Measurements from ENCODE around the gene PAK4.
"Not testable (repeated sequence)": the region's sequence is repeated elsewhere in the genome, so short reads cannot be mapped to it uniquely, and the experiment has no call there.

The PAK4 gene

DNA sequence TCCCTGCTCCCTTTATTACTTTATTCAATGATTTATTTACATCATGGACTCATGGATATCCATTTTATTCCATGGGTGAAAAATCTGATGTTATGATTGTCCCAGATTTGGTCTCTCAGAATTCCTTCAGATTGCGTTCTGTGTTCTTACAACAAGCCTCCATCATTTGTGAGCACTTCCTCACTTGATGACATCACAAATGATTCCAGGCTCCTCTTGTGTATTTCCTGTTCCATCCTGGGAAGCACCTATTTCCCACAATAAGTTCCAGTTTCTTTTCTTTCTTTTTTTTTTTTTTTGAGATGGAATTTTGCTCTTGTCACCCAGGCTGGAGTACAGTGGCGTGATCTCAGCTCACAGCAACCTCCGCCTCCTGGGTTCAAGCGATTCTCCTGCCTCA is 34.7 kb upstream of the PAK4 start:
- no peak overlapping the region for H3K4me3 ChIP-seq (IDR thresholded peaks at IDR 0.05; ENCODE audit: insufficient read depth, low read depth, low read length)
- no peak overlapping the region for H3K4me2 ChIP-seq
- no peaks in the 10 kb centered on the region for H4K20me1 ChIP-seq (ENCODE audit: insufficient read depth)
- H3K36me3 ChIP-seq (ENCODE audit: insufficient read depth), result no peaks in the 10 kb centered on the region
- TF ChIP-seq, protein P1, sequence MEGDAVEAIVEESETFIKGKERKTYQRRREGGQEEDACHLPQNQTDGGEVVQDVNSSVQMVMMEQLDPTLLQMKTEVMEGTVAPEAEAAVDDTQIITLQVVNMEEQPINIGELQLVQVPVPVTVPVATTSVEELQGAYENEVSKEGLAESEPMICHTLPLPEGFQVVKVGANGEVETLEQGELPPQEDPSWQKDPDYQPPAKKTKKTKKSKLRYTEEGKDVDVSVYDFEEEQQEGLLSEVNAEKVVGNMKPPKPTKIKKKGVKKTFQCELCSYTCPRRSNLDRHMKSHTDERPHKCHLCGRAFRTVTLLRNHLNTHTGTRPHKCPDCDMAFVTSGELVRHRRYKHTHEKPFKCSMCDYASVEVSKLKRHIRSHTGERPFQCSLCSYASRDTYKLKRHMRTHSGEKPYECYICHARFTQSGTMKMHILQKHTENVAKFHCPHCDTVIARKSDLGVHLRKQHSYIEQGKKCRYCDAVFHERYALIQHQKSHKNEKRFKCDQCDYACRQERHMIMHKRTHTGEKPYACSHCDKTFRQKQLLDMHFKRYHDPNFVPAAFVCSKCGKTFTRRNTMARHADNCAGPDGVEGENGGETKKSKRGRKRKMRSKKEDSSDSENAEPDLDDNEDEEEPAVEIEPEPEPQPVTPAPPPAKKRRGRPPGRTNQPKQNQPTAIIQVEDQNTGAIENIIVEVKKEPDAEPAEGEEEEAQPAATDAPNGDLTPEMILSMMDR (conservative IDR thresholded peaks at IDR 0.05; ENCODE audit: low read depth, low read length), result no peak
- H3K9ac ChIP-seq, result no peak overlapping the region
- no peak overlapping the region for H3K27ac ChIP-seq
- no peaks in the 10 kb centered on the region for H3K4me1 ChIP-seq (ENCODE audit: low read depth, poor library complexity, severe bottlenecking)
- H3K27me3 ChIP-seq (ENCODE audit: insufficient read depth, low read depth), result no peaks in the 10 kb centered on the region; the same call in 1 of the 2 replicates
- no peak overlapping the region for H2AFZ ChIP-seq (ENCODE audit: low read depth)
- H3K79me2 ChIP-seq (ENCODE audit: insufficient read depth, low read depth), result no peaks in the 10 kb centered on the region

DNA sequence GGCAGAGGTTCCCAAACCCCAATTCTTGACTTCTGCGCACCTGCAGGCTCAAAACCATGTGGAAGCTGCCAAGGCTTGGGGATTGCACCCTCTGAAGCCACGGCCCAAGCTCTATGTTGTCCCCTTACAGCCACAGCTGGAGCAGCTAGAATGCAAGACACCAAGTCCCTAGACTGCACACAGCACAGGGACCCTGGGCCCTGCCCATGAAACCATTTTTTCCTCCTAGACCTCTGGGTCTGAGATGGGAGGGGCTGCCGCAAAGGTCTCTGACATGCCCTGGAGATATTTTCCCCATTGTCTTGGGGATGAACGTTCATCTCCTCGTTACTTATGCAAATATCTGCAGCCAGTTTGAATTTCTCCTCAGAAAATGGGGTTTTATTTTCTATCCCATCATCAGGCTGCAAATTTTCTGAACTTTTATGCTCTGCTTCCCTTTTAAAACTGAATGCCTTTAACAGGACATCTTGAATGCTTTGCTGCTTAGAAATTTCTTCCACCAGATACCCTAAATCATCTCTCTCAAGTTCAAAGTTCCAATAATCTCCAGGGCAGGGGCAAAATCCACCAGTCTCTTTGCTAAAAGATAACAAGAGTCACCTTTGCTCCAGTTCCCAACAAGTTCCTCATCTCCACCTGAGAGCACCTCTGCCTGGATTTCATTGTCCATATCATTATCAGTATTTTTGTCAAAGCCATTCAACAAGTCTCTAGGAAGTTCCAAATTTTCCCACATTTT is 29.6 kb upstream of the PAK4 start:
- H3K36me3 ChIP-seq (ENCODE audit: insufficient read depth); H2AFZ ChIP-seq (ENCODE audit: low read depth); H3K4me3 ChIP-seq (IDR thresholded peaks at IDR 0.05; ENCODE audit: insufficient read depth, low read depth, low read length); H3K79me2 ChIP-seq (ENCODE audit: insufficient read depth, low read depth); H3K4me1 ChIP-seq (ENCODE audit: low read depth, poor library complexity, severe bottlenecking); H4K20me1 ChIP-seq (ENCODE audit: insufficient read depth); H3K27me3 ChIP-seq (ENCODE audit: insufficient read depth, low read depth); H3K4me2 ChIP-seq; H3K27ac ChIP-seq; H3K9ac ChIP-seq: not testable (repeated sequence)

DNA sequence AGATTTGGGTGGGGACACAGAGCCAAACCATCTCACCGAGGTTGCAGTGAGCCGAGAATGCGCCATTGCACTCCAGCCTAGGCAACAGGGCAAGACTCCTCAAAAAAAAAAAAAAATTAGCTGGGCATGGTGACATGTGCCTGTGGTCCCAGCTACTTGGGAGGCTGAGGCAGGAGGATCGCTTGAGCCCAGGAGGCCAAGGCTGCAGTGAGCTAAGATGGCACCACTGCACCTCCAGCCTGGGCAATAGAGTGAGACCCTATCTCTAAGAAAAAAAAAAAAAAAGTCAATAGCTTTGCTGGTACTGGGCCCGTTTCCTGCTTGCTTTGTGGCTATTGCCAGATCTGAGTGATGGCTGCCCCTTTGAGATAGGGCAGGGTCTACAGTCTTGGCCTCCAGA is 28.3 kb upstream of the PAK4 start:
- Histone ChIP-seq H3K4me3 (IDR thresholded peaks at IDR 0.05; ENCODE audit: insufficient read depth, low read depth, low read length) (no peak overlapping the region), H2AFZ (ENCODE audit: low read depth) (no peak overlapping the region), H3K9ac (no peak overlapping the region), H3K27ac (no peak overlapping the region), H4K20me1 (ENCODE audit: insufficient read depth) (no peaks in the 10 kb centered on the region), H3K79me2 (ENCODE audit: insufficient read depth, low read depth) (no peaks in the 10 kb centered on the region), H3K36me3 (ENCODE audit: insufficient read depth) (no peaks in the 10 kb centered on the region), H3K27me3 (ENCODE audit: insufficient read depth, low read depth) (no peaks in the 10 kb centered on the region), H3K4me2 (no peak overlapping the region), H3K4me1 (ENCODE audit: low read depth, poor library complexity, severe bottlenecking) (no peaks in the 10 kb centered on the region)
- TF ChIP-seq, protein P1 (conservative IDR thresholded peaks at IDR 0.05; ENCODE audit: low read depth, low read length), result no peak

DNA sequence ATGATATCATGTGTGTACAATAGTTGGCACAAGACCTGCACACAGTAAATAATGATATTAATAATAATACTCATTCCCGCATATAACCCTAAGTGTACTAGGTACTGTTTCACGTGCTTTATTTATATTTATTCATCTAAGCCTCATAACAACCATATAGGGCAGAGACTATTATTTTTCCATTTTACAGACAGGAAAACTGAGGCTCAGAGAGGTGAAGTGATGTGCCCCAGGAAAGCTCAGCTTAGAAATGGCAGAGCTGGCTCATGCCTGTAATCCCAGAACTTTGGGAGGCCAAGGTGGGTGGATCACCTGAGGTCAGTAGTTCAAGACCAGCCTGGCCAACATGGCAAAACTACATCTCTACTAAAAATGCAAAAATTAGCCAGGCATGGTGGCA is 27.9 kb upstream of the PAK4 start:
- Histone ChIP-seq H2AFZ (ENCODE audit: low read depth) (no peak overlapping the region), H3K9ac (no peak overlapping the region), H3K79me2 (ENCODE audit: insufficient read depth, low read depth) (no peaks in the 10 kb centered on the region), H3K4me1 (ENCODE audit: low read depth, poor library complexity, severe bottlenecking) (no peaks in the 10 kb centered on the region), H3K27me3 (ENCODE audit: insufficient read depth, low read depth) (no peaks in the 10 kb centered on the region), H3K4me3 (IDR thresholded peaks at IDR 0.05; ENCODE audit: insufficient read depth, low read depth, low read length) (no peak overlapping the region), H3K36me3 (ENCODE audit: insufficient read depth) (no peaks in the 10 kb centered on the region), H4K20me1 (ENCODE audit: insufficient read depth) (no peaks in the 10 kb centered on the region), H3K27ac (no peak overlapping the region), H3K4me2 (no peak overlapping the region)
- TF ChIP-seq, protein P1 (conservative IDR thresholded peaks at IDR 0.05; ENCODE audit: low read depth, low read length), result no peak

Data from KMS-11 (cell line).